ENCODE data around the gene C13orf46.

Gene C13orf46

GRCh38 chr13:113976711-113977684, 3.1 kb upstream of the C13orf46 start:
- DNase-seq: no peak
- no peak for TF ChIP-seq GATA1 (IDR thresholded peaks at IDR 0.05; ENCODE audit: low read depth, low read length)
- no peak for TF ChIP-seq POLR2A (IDR thresholded peaks at IDR 0.05; ENCODE audit: low read length)

DNA sequence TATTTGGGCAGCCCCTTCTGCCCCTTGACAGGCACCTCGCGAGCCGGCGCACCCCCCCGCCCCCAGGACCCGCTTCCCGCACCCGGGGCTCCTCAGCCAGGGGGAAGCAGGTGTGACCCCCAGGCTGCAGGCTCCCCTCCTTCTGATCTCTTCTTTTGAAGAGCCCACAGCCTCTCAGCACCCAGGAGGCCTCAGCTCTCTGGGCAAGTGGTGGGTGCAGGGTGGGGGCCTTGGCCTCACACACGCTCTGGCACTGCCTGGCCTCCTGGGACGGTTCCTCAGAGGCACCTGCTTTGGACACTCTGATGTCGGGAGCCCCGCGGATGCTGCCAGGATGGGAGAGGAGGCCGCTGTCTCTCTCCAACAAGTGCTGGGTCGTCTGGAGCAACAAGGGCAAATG, 1.5 kb upstream of the C13orf46 start:
- no peak for TF ChIP-seq POLR2A (IDR thresholded peaks at IDR 0.05; ENCODE audit: low read length)
- no peak for TF ChIP-seq GATA1 (IDR thresholded peaks at IDR 0.05; ENCODE audit: low read depth, low read length)
- DNase-seq: no peak

GRCh38 chr13:113974304-113975281, 717 bp upstream of the C13orf46 start:
- TF ChIP-seq GATA1 (IDR thresholded peaks at IDR 0.05; ENCODE audit: low read depth, low read length) (no peak), POLR2A (IDR thresholded peaks at IDR 0.05; ENCODE audit: low read length) (no peak)

GRCh38 chr13:113972451-113973217, 1.2 kb downstream of the C13orf46 start:
- no peak for TF ChIP-seq GATA1 (IDR thresholded peaks at IDR 0.05; ENCODE audit: low read depth, low read length)
- no peak for TF ChIP-seq POLR2A (IDR thresholded peaks at IDR 0.05; ENCODE audit: low read length)

More at GRCh38 chr13:113974304-113975281, 717 bp upstream of the C13orf46 start:
- DNase-seq: no peak

DNA sequence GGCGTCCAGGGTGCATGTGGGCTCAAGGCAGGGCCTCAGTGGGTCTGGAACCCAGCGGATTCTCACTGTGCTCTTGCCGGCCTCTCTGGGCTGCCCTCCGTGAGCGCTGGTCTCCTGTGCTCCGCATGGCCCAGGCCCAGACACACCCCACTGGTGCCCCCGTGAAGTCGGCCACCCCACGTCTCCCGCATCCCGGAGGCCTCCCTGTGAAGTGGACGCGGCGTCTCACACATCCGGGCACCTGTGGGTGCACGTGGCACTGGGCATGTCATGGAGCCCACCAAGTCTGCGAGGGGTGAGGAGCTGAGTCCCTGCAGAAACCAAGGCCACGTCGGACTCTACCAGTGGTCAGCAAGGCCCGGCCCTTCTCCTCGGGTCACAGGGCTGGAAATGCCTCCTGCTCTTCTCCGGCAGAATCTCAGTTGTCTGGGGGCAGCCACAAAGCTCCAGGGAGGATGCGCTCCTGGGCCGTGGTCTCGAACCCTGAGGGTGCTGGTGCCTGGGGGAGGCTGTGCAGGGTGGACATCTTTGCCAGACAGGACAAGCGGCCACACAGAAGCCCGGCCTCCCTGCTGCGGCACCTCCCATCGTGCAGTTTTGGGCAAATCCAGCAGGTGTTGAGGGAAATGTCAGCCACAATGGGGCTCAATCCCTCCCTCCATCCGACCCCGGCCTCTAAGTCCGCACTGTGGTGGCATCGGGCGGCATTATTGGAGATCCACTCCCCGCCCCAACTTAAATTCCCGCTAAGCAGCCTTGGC, 2.2 kb downstream of the C13orf46 start:
- no peak for TF ChIP-seq POLR2A (IDR thresholded peaks at IDR 0.05; ENCODE audit: low read length)
- no peak for TF ChIP-seq GATA1 (IDR thresholded peaks at IDR 0.05; ENCODE audit: low read depth, low read length)
- DNase-seq: no peak

More at GRCh38 chr13:113972451-113973217, 1.2 kb downstream of the C13orf46 start:
- DNase-seq: no peak

- no peak for DNase-seq
- no peak for TF ChIP-seq POLR2A (IDR thresholded peaks at IDR 0.05; ENCODE audit: low read length)
- TF ChIP-seq GATA1 (IDR thresholded peaks at IDR 0.05; ENCODE audit: low read depth, low read length): no peak
Observed at GRCh38 chr13:113970810-113971470, 2.9 kb downstream of the C13orf46 start.

DNA sequence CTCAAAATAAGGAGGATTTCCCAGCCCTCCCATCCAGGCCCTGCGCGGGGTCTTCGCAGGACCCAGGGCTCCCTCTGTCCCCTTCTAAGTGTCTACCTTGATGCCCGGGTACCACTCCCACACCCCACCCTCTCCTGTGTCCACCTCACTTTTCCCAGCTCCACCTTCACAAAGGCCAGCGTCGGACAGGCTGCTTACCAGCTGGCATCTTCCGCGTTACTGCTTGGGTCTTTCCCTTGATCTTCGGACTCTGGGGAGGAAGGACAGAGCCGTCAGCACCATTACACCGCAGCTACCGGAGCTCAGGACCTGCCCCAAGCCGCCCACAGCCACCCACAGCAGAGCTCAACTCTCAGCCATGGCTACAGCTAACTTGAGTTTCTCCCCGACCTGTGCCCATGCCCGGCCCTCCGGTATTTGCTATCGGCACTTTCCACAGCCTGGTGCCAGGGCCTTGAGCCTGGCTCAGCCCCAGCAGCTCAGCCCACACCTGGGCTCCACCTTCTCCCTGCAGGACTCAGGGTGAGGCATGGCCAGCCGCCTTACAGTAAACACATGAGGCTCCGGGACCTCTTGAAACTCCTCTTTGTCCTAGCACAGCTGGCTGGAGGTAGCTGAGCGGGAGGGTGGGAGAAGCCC, 3.8 kb downstream of the C13orf46 start:
- DNase-seq: no peak
- TF ChIP-seq POLR2A (IDR thresholded peaks at IDR 0.05; ENCODE audit: low read length) (no peak), GATA1 (IDR thresholded peaks at IDR 0.05; ENCODE audit: low read depth, low read length) (no peak)

GRCh38 chr13:113969311-113969972, 4.4 kb downstream of the C13orf46 start:
- no peak for DNase-seq
- TF ChIP-seq POLR2A (IDR thresholded peaks at IDR 0.05; ENCODE audit: low read length) (no peak), GATA1 (IDR thresholded peaks at IDR 0.05; ENCODE audit: low read depth, low read length) (no peak)

- no peak for TF ChIP-seq GATA1 (IDR thresholded peaks at IDR 0.05; ENCODE audit: low read depth, low read length)
- TF ChIP-seq POLR2A (IDR thresholded peaks at IDR 0.05; ENCODE audit: low read length): no peak
- DNase-seq: no peak
Observed at GRCh38 chr13:113968463-113969310, 5.2 kb downstream of the C13orf46 start.

GRCh38 chr13:113967729-113968462, 6.0 kb downstream of the C13orf46 start:
- no peak for TF ChIP-seq POLR2A (IDR thresholded peaks at IDR 0.05; ENCODE audit: low read length)
- no peak for TF ChIP-seq GATA1 (IDR thresholded peaks at IDR 0.05; ENCODE audit: low read depth, low read length)

More at GRCh38 chr13:113967729-113968462, 6.0 kb downstream of the C13orf46 start:
- DNase-seq: no peak
